ENCODE results near the gene SLC5A10.

- TF ChIP-seq GATA2 (IDR thresholded peaks at IDR 0.05; ENCODE audit: low read depth, low read length) (no peak), GATA3 (IDR thresholded peaks at IDR 0.05; ENCODE audit: low read depth, low read length) (no peak)
Observed at GRCh38 chr17:19013226-19013625, 61.3 kb downstream of the SLC5A10 start.
